ENCODE results near the gene ZFX.

The ZFX gene

DNA sequence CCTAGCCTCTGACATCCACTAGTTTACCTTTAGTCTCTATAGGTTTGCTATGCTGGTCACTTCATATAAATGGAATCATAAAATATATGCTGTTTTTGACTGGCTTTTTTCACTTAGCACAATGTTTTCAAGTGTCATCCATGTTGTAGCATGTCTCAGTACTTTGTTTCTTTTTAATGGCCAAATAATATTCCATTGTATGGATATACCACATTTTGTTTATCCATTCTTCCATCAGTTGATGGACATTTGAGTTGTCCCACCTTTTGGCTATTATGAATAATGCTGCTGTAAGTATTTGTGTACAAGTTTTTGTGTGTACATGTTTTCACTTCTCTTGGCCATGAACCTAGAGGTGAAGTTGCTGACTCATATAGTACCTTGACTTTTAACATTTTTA lies 75.7 kb downstream of the ZFX start:
- no peak for TF ChIP-seq CTCF (IDR thresholded peaks at IDR 0.05; ENCODE audit: low read depth, low read length)
- H3K4me3 ChIP-seq (ENCODE audit: low read depth, low read length): no peak overlapping the region

GRCh38 chrX:24226176-24226575 lies 76.6 kb downstream of the ZFX start:
- TF ChIP-seq CTCF (IDR thresholded peaks at IDR 0.05; ENCODE audit: low read depth, low read length): no peak
- no peak overlapping the region for H3K4me3 ChIP-seq (ENCODE audit: low read depth, low read length)

DNA sequence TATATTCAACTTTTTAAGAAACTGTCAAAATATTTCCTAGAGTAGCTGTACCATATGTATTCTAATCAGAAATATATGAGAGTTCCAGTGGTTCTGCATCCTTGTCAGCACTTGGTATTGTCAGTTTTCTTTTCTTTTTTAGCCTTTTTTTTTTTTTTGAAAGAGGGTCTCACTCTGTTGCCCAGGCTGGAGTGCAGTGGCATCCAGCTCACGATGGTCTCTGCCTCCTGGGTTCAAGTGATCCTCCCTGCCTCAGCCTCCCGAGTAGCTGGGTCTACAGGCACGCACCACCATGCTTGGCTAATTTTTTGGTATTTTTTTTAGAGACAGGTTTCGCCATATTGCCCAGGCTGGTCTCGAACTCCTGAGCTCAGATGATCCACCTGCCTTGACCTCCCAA lies 79.1 kb downstream of the ZFX start:
- H3K4me3 ChIP-seq (ENCODE audit: low read depth, low read length): no peak overlapping the region
- TF ChIP-seq CTCF (IDR thresholded peaks at IDR 0.05; ENCODE audit: low read depth, low read length): no peak

GRCh38 chrX:24229400-24229879 lies 79.9 kb downstream of the ZFX start:
- no peak for TF ChIP-seq CTCF (IDR thresholded peaks at IDR 0.05; ENCODE audit: low read depth, low read length)
- H3K4me3 ChIP-seq (ENCODE audit: low read depth, low read length): no peak overlapping the region

DNA sequence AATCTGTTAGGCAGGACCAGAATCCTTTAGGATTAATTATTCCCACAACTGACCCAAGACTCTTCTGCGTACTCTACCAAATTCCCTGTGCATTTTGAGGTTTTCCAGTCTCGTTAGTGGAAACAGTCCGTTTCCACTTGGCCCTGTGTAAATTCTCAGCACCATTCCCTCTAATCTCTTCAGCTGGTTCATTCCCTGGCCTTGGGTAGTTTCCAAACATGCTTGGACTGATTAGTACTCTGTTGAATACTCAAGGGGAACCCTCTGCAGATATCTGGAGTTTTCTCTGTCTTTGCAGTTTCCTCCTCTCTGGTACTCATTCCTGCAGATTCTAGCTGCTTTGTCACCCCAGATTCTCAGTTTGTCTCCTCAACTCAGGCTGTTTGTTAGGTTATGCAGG lies 80.4 kb downstream of the ZFX start:
- H3K4me3 ChIP-seq (ENCODE audit: low read depth, low read length): no peak overlapping the region
- no peak for TF ChIP-seq CTCF (IDR thresholded peaks at IDR 0.05; ENCODE audit: low read depth, low read length)

GRCh38 chrX:24231131-24231540 lies 81.6 kb downstream of the ZFX start:
- no peak overlapping the region for H3K4me3 ChIP-seq (ENCODE audit: low read depth, low read length)
- no peak for TF ChIP-seq CTCF (IDR thresholded peaks at IDR 0.05; ENCODE audit: low read depth, low read length)

DNA sequence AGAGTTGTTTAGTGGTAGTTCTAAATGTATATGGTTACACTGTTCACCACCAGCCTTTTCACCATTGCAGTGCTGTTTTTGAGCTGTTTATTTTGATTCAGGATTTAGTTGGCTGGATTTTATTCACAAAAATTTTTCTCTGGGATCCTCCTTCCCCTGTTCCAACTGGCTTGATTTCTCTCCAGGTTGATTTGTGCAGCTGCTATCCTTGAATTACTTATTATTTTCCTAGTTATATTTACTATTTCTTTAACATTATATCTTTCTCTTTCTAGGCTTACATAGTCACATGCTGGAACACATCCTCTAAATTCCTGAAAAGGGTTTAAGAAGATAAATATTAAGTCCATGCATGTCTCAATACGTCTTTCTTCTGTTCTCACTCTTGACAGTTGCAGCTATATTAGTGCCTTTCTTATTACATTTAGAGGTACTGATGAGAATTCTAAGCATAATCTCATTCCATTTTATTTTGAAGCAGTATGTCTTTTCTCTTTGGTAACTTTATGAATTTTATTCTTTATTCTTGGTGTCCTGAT lies 82.2 kb downstream of the ZFX start:
- TF ChIP-seq CTCF (IDR thresholded peaks at IDR 0.05; ENCODE audit: low read depth, low read length): no peak
- no peak overlapping the region for H3K4me3 ChIP-seq (ENCODE audit: low read depth, low read length)
